Activated CD4-positive, alpha-beta T cell treated with anti-CD3 and anti-CD28 coated beads, Interleukin-2, amount 10 ng/mL, durations not matched to agents 7 days and 5 days (primary cell): ENCODE data around the gene CHRNA3. TPM values are rescaled to one million over a fixed set of nuclear protein-coding genes. Genes with fewer than 3 reads are reported as not detected.

Experiments
- CTCF ChIA-PET: fragments of 350-600 bp; sonication (Branson Sonifier 250); formaldehyde crosslinking; loops from one replicate; lab custom pipeline; 2021; ENCODE audit warnings: antibody characterized with exemption; lab: Charles Lee
- POLR2A ChIA-PET: fragments of 350-600 bp; sonication (Branson Sonifier 250); formaldehyde crosslinking; loops from one replicate; lab custom pipeline; 2021; ENCODE audit warnings: antibody characterized with exemption; lab: Charles Lee
- DNase-seq: peaks from one replicate; pipeline ENCODE4 v3.0.0-alpha.2; 2020
- H3K27ac Mint-ChIP-seq: one replicate; pipeline ENCODE4 v1.8.0; 2021; ENCODE audit warnings: mild to moderate bottlenecking, moderate library complexity, mixed read lengths
- H3K27me3 Mint-ChIP-seq: one replicate; pipeline ENCODE4 v1.8.0; 2021; ENCODE audit warnings: mixed read lengths
- H3K36me3 Mint-ChIP-seq: one replicate; pipeline ENCODE4 v1.8.0; 2021; ENCODE audit warnings: low read depth, mixed read lengths
- H3K4me1 Mint-ChIP-seq: one replicate; pipeline ENCODE4 v1.8.0; 2021; ENCODE audit warnings: mixed read lengths
- H3K4me3 Mint-ChIP-seq: one replicate; pipeline ENCODE4 v1.8.0; 2021; ENCODE audit warnings: mild to moderate bottlenecking, moderate library complexity, mixed read lengths
- H3K9me3 Mint-ChIP-seq: one replicate; pipeline ENCODE4 v1.8.0; 2021; ENCODE audit warnings: mixed read lengths
- total RNA-seq, 2 experiments: library from RNA; stranded (reverse); gene quantifications; one replicate each; pipeline ENCODE4 v1.2.3, GENCODE V29; 2021

CHRNA3 gene
- total RNA-seq, result not detected

GRCh38 chr15:78620527-78621421, at the start of gene CHRNA3:
Gene CHRNA3, minus strand, starts transcription at chr15:78620996. Its CDS starts 202 bp downstream, at chr15:78620794.
- DNase-seq, result no peak
- no peaks in the 10 kb centered on the region for H3K9me3 Mint-ChIP-seq

GRCh38 chr15:78668987-78669386, 48.2 kb upstream of the CHRNA3 start:
- H3K9me3 Mint-ChIP-seq, result no peaks in the 10 kb centered on the region
- no peak overlapping the region for H3K27ac Mint-ChIP-seq
- H3K4me3 Mint-ChIP-seq, result no peak overlapping the region
- ChIA-PET POLR2A (no interaction called here), CTCF (no interaction called here)
- H3K4me1 Mint-ChIP-seq, result no peaks in the 10 kb centered on the region
- H3K27me3 Mint-ChIP-seq, result peaks cover 2% of the 10 kb centered on the region
- no peaks in the 10 kb centered on the region for H3K36me3 Mint-ChIP-seq
- DNase-seq, result no peak

More at GRCh38 chr15:78620527-78621421, at the start of gene CHRNA3:
- Mint-ChIP-seq H3K27ac (no peak within 1 kb of the TSS), H3K36me3 (no peaks in the 10 kb centered on the region), H3K4me1 (peaks cover 5% of the 10 kb centered on the region), H3K27me3 (peaks cover 47% of the 10 kb centered on the region), H3K4me3 (no peak within 1 kb of the TSS)
- POLR2A ChIA-PET, result interaction anchor here (0.6 kb wide), 1 partner anchor 694 kb away, joined by 3 read pairs; no protein-coding TSS in a partner anchor
- CTCF ChIA-PET, result no interaction called here

GRCh38 chr15:78667578-78668236, 46.9 kb upstream of the CHRNA3 start:
- H3K4me1 Mint-ChIP-seq, result no peaks in the 10 kb centered on the region
- H3K36me3 Mint-ChIP-seq, result no peaks in the 10 kb centered on the region
- CTCF ChIA-PET, result interaction anchor here (1.3 kb wide), 1 partner anchor 30 kb away, joined by 3 read pairs; no protein-coding TSS in a partner anchor
- H3K27ac Mint-ChIP-seq, result no peak overlapping the region
- POLR2A ChIA-PET, result no interaction called here
- DNase-seq, result no peak
- peaks cover 2% of the 10 kb centered on the region for H3K27me3 Mint-ChIP-seq
- H3K9me3 Mint-ChIP-seq, result no peaks in the 10 kb centered on the region
- H3K4me3 Mint-ChIP-seq, result no peak overlapping the region

GRCh38 chr15:78666010-78666409, 45.2 kb upstream of the CHRNA3 start:
- POLR2A ChIA-PET, result no interaction called here
- H3K9me3 Mint-ChIP-seq, result no peaks in the 10 kb centered on the region
- H3K27ac Mint-ChIP-seq, result no peak overlapping the region
- no peak overlapping the region for H3K4me3 Mint-ChIP-seq
- H3K36me3 Mint-ChIP-seq, result no peaks in the 10 kb centered on the region
- CTCF ChIA-PET, result no interaction called here
- H3K27me3 Mint-ChIP-seq, result peaks cover 2% of the 10 kb centered on the region
- no peak for DNase-seq
- no peaks in the 10 kb centered on the region for H3K4me1 Mint-ChIP-seq

GRCh38 chr15:78663703-78664102, 42.9 kb upstream of the CHRNA3 start:
- no peak overlapping the region for H3K4me3 Mint-ChIP-seq

GRCh38 chr15:78662028-78662427, 41.2 kb upstream of the CHRNA3 start:
- POLR2A ChIA-PET, result no interaction called here
- Mint-ChIP-seq H3K27ac (no peak overlapping the region), H3K27me3 (peaks cover 2% of the 10 kb centered on the region), H3K4me1 (no peaks in the 10 kb centered on the region), H3K9me3 (no peaks in the 10 kb centered on the region), H3K36me3 (no peaks in the 10 kb centered on the region), H3K4me3 (no peak overlapping the region)
- CTCF ChIA-PET, result no interaction called here
- DNase-seq, result no peak

More at GRCh38 chr15:78663703-78664102, 42.9 kb upstream of the CHRNA3 start:
- H3K27ac Mint-ChIP-seq, result no peak overlapping the region
- H3K36me3 Mint-ChIP-seq, result no peaks in the 10 kb centered on the region
- no peak for DNase-seq
- POLR2A ChIA-PET, result no interaction called here
- H3K4me1 Mint-ChIP-seq, result no peaks in the 10 kb centered on the region
- peaks cover 2% of the 10 kb centered on the region for H3K27me3 Mint-ChIP-seq
- H3K9me3 Mint-ChIP-seq, result no peaks in the 10 kb centered on the region
- CTCF ChIA-PET, result interaction anchor here (0.9 to 1.4 kb wide), 2 partner anchors 8 to 15 kb away, joined by 3 to 4 read pairs; no protein-coding TSS in a partner anchor

GRCh38 chr15:78661001-78661400, 40.2 kb upstream of the CHRNA3 start:
- no peak overlapping the region for H3K27ac Mint-ChIP-seq
- ChIA-PET CTCF (no interaction called here), POLR2A (no interaction called here)
- H3K36me3 Mint-ChIP-seq, result no peaks in the 10 kb centered on the region
- H3K27me3 Mint-ChIP-seq, result peaks cover under 1% of the 10 kb centered on the region
- no peak for DNase-seq
- no peak overlapping the region for H3K4me3 Mint-ChIP-seq
- no peaks in the 10 kb centered on the region for H3K4me1 Mint-ChIP-seq
- no peaks in the 10 kb centered on the region for H3K9me3 Mint-ChIP-seq

GRCh38 chr15:78660584-78660983, 39.8 kb upstream of the CHRNA3 start:
- no peak overlapping the region for H3K27ac Mint-ChIP-seq
- H3K4me3 Mint-ChIP-seq, result no peak overlapping the region
- no peaks in the 10 kb centered on the region for H3K4me1 Mint-ChIP-seq
- ChIA-PET CTCF (no interaction called here), POLR2A (no interaction called here)
- no peak for DNase-seq
- no peaks in the 10 kb centered on the region for H3K36me3 Mint-ChIP-seq
- H3K9me3 Mint-ChIP-seq, result no peaks in the 10 kb centered on the region
- H3K27me3 Mint-ChIP-seq, result no peaks in the 10 kb centered on the region

- H3K27me3 Mint-ChIP-seq, result peaks cover 2% of the 10 kb centered on the region
- ChIA-PET POLR2A (no interaction called here), CTCF (no interaction called here)
- no peaks in the 10 kb centered on the region for H3K9me3 Mint-ChIP-seq
- H3K4me3 Mint-ChIP-seq, result no peak overlapping the region
- H3K4me1 Mint-ChIP-seq, result no peaks in the 10 kb centered on the region
- DNase-seq, result no peak
- H3K36me3 Mint-ChIP-seq, result no peaks in the 10 kb centered on the region
- H3K27ac Mint-ChIP-seq, result no peak overlapping the region
Measured at GRCh38 chr15:78658823-78659222, 38.0 kb upstream of the CHRNA3 start.

- Mint-ChIP-seq H3K36me3 (no peaks in the 10 kb centered on the region), H3K4me3 (no peak overlapping the region), H3K4me1 (no peaks in the 10 kb centered on the region), H3K9me3 (no peaks in the 10 kb centered on the region), H3K27ac (no peak overlapping the region), H3K27me3 (peaks cover 2% of the 10 kb centered on the region)
- POLR2A ChIA-PET, result no interaction called here
- CTCF ChIA-PET, result interaction anchor here (1.0 kb wide), 1 partner anchor 12 kb away, joined by 3 read pairs; no protein-coding TSS in a partner anchor
- DNase-seq, result no peak
Measured at GRCh38 chr15:78654272-78654671, 33.5 kb upstream of the CHRNA3 start.

- Mint-ChIP-seq H3K27me3 (peaks cover 2% of the 10 kb centered on the region), H3K4me3 (no peak overlapping the region), H3K4me1 (no peaks in the 10 kb centered on the region), H3K36me3 (no peaks in the 10 kb centered on the region), H3K9me3 (no peaks in the 10 kb centered on the region), H3K27ac (no peak overlapping the region)
- no peak for DNase-seq
- POLR2A ChIA-PET, result no interaction called here
- CTCF ChIA-PET, result interaction anchor here (0.8 kb wide), 1 partner anchor 22 kb away, joined by 3 read pairs; no protein-coding TSS in a partner anchor
Measured at GRCh38 chr15:78651930-78652615, 31.3 kb upstream of the CHRNA3 start.

- peaks cover 2% of the 10 kb centered on the region for H3K27me3 Mint-ChIP-seq
- no peaks in the 10 kb centered on the region for H3K4me1 Mint-ChIP-seq
- ChIA-PET CTCF (no interaction called here), POLR2A (no interaction called here)
- no peaks in the 10 kb centered on the region for H3K9me3 Mint-ChIP-seq
- DNase-seq, result no peak
- no peak overlapping the region for H3K4me3 Mint-ChIP-seq
- no peak overlapping the region for H3K27ac Mint-ChIP-seq
- no peaks in the 10 kb centered on the region for H3K36me3 Mint-ChIP-seq
Measured at GRCh38 chr15:78651007-78651406, 30.2 kb upstream of the CHRNA3 start.
